Right lobe of liver (tissue), 4 donors: ENCODE results near the gene PDLIM7.

Experiments
- POLR2A ChIP-seq: fragments of 450-650 bp; IDR thresholded peaks from one replicate; pipeline ENCODE4 v1.6.1; 2017; ENCODE audit warnings: antibody characterized with exemption, mild to moderate bottlenecking
- TF ChIP-seq, protein P1 (sequence below), 4 donors: fragments of 200-600 bp in 3 of 4; fragments of 450-650 bp in 1 of 4; IDR thresholded peaks; one replicate each; pipeline versions ENCODE4 v1.5.1 to v1.8.0; 2016 to 2022; ENCODE audit warnings: antibody characterized with exemption in 4 of 4, mild to moderate bottlenecking in 2 of 4
- donor health status: DM: no; HTN: no; CAD: no.
- donor health status: DM: no; HTN: no; CAD: no.
- donor health status: DM: no; HTN: yes; CAD: no.

DNA sequence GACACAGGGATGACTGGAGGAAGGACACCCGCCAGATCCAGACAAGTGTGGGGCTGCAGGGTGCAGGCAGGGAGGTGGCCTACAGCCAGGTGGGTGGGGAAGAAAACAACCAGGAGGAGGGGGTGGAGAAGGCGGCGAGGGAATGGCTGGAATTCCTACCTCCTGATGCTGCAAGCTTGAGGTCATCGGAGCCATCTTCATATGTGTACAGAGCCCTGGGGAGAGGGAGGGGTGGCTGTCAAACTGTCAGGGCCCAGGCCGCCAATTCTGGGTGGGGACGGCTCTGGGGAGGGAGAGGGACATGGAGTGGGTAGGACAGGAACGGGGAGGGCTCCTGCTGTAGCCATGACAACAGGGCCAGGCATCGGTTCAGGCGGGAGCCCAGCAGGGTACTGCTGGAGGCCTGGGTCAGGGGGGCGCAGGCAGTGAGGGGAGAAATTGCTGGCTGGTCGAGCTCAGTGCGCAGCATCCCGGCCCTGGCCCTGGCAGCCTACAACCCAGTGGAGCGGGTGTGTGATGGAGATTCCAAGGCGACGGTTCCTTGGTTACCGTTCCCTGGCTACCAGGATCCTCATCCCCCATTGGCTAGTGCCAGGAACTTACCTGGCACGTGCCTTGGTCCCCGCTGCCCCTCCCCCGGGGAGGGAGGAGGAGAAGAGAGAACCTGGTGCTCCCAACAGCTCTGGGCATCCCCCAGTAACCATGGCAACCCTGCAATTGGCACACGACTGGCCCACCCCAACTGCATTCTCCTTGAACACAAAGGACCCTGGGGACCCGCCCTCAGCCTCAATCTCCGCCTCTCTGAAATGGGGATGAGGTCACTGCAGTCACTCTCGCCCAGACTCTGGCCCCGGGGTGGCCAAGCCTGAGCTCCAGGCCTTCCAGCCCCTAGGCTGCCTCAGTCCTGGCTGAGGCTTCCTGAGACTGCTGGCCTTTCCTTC is 28.4 kb downstream of the PDLIM7 start:
- no peak for TF ChIP-seq POLR2A
- TF ChIP-seq, protein P1, sequence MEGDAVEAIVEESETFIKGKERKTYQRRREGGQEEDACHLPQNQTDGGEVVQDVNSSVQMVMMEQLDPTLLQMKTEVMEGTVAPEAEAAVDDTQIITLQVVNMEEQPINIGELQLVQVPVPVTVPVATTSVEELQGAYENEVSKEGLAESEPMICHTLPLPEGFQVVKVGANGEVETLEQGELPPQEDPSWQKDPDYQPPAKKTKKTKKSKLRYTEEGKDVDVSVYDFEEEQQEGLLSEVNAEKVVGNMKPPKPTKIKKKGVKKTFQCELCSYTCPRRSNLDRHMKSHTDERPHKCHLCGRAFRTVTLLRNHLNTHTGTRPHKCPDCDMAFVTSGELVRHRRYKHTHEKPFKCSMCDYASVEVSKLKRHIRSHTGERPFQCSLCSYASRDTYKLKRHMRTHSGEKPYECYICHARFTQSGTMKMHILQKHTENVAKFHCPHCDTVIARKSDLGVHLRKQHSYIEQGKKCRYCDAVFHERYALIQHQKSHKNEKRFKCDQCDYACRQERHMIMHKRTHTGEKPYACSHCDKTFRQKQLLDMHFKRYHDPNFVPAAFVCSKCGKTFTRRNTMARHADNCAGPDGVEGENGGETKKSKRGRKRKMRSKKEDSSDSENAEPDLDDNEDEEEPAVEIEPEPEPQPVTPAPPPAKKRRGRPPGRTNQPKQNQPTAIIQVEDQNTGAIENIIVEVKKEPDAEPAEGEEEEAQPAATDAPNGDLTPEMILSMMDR (IDR thresholded peaks at IDR 0.05): no peak
